ENCODE results near the gene PELI1. TPM values are rescaled to one million over a fixed set of nuclear protein-coding genes. Genes with fewer than 3 reads are reported as not detected.
A peak's percentile ranks its signal among the peaks of the same experiment; 100 is the strongest.

Gene PELI1
- total and polyA plus RNA-seq, 8 donors, result 6.9 to 165 (median 27.5) TPM

DNA sequence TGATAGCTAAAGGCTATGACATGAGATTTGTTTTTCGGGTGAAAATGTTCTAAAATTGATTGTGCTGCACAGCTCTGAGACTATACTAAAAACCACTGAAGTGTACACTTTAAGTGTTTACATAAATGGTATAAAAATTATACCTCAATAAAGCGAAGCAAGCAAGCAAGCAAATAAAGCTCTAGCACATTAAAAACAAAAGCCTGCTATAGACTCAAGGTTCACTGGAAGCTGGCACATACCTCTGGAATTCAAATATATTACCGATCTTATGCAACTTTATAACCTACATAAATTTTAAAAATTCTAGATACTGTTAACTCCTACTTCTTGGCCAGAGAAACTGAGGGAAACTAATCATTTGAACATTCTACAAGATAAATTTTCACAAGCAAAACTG lies 20.1 kb downstream of the PELI1 start:
- Histone ChIP-seq H3K27ac (no peak overlapping the region), H3K4me1 (peaks cover 6 to 64% (median 31%) of the 10 kb centered on the region in 4 donors), H3K36me3 (no peaks in the 10 kb centered on the region), H3K9me3 (no peaks in the 10 kb centered on the region), H3K4me3 (no peak overlapping the region), H3K27me3 (no peaks in the 10 kb centered on the region)
- intact Hi-C loops (cut with DNase I; ENCODE audit: low total_unique reads), result no loop called here
- no peak for DNase-seq
- TF ChIP-seq POLR2A (IDR thresholded peaks at IDR 0.05), result no peak
- TF ChIP-seq, protein P1, sequence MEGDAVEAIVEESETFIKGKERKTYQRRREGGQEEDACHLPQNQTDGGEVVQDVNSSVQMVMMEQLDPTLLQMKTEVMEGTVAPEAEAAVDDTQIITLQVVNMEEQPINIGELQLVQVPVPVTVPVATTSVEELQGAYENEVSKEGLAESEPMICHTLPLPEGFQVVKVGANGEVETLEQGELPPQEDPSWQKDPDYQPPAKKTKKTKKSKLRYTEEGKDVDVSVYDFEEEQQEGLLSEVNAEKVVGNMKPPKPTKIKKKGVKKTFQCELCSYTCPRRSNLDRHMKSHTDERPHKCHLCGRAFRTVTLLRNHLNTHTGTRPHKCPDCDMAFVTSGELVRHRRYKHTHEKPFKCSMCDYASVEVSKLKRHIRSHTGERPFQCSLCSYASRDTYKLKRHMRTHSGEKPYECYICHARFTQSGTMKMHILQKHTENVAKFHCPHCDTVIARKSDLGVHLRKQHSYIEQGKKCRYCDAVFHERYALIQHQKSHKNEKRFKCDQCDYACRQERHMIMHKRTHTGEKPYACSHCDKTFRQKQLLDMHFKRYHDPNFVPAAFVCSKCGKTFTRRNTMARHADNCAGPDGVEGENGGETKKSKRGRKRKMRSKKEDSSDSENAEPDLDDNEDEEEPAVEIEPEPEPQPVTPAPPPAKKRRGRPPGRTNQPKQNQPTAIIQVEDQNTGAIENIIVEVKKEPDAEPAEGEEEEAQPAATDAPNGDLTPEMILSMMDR (IDR thresholded peaks at IDR 0.05), result no peak
- TF ChIP-seq EP300 (IDR thresholded peaks at IDR 0.05), result no peak
- no peak for TF ChIP-seq POLR2AphosphoS5 (IDR thresholded peaks at IDR 0.05)
- 63 to 92% (median 83%) methylated on average over 3 of the region's 3 CpGs for WGBS, 5 donors

DNA sequence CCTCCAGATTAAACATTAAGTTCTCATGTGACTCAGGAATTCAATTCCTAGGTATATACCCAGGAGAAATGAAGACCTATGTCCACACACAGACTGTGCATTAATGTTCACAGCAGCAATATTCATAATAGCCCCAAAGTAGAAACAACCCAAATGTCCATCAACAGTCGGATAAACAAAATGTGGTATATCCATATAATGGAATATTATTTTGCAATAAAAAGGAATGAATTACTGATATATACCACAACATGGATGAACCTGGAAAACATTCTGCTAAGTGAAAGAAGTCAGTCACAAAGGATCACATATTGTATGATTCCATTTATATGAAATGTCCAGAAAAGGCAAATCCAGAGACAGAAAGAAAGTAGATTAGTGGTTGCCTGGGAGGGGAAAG lies 20.5 kb downstream of the PELI1 start:
- intact Hi-C loops (cut with DNase I; ENCODE audit: low total_unique reads), result no loop called here
- H3K4me3 ChIP-seq, result no peak overlapping the region
- H3K9me3 ChIP-seq, result no peaks in the 10 kb centered on the region
- H3K27me3 ChIP-seq, result no peaks in the 10 kb centered on the region
- TF ChIP-seq EP300 (IDR thresholded peaks at IDR 0.05) (no peak), POLR2A (IDR thresholded peaks at IDR 0.05) (no peak)
- TF ChIP-seq, protein P1 (IDR thresholded peaks at IDR 0.05), result no peak
- H3K27ac ChIP-seq, result peak overlapping the region in 1 of 5 donors; percentile 7
- H3K4me1 ChIP-seq, result peaks cover 2 to 64% (median 31%) of the 10 kb centered on the region in 4 donors
- H3K36me3 ChIP-seq, result no peaks in the 10 kb centered on the region
- 90 to 98% (median 98%) methylated on average over 1 of the region's 1 CpG for WGBS, 5 donors
- DNase-seq, result no peak

DNA sequence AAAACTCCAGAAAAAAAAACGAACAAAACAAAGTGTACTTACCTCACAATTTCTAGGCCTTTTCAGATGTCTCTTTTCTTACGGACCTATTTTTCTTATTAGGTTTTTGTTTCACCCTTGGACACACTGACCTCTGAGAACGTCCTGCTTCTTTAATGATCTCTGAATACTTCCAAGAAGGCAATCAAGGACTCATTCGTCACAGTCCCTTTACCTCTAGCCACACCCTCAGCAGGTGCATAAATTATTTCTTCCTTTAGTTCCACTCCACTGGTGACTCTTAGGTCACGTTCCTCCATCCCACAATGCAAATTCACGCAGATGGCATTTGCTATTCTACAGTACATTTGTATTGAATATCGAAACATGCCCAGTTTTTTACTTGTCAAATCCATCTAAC lies 21.9 kb downstream of the PELI1 start:
- Histone ChIP-seq H3K36me3 (no peaks in the 10 kb centered on the region), H3K27me3 (no peaks in the 10 kb centered on the region), H3K27ac (peak overlapping the region in 4 of 5 donors; percentile 2 to 45 (median 8)), H3K9me3 (no peaks in the 10 kb centered on the region), H3K4me1 (peaks cover 0 to 59% (median 26%) of the 10 kb centered on the region in 4 donors), H3K4me3 (no peak overlapping the region)
- TF ChIP-seq EP300 (IDR thresholded peaks at IDR 0.05) (no peak), POLR2AphosphoS5 (IDR thresholded peaks at IDR 0.05) (no peak)
- DNase-seq, result peak in 1 of 2 donors; percentile 69
- intact Hi-C loops (cut with DNase I; ENCODE audit: low total_unique reads), result no loop called here
- 42 to 58% (median 56%) methylated on average over 7 of the region's 7 CpGs for WGBS, 5 donors

DNA sequence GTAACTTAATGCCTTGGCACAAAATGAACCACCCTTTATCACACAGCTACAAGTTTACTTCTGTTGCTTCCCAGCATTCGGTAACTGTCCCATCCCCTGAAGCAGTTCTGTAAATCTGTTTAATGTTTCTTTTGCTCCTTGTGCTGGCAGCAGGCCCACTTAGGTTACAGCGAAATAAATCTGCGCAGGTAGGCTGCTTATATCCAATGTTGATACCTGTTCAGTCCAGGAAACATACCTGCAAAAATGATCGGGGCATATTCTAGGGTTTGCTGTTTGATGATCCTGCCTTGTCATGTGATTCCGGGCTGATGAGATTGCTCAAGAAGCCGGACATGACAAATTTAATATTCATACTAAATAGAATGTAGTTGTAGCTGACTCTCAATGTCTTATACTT lies 23.3 kb downstream of the PELI1 start:
- Histone ChIP-seq H3K27ac (peak overlapping the region in 2 of 5 donors; percentile 8 to 40), H3K4me3 (no peak overlapping the region)

DNA sequence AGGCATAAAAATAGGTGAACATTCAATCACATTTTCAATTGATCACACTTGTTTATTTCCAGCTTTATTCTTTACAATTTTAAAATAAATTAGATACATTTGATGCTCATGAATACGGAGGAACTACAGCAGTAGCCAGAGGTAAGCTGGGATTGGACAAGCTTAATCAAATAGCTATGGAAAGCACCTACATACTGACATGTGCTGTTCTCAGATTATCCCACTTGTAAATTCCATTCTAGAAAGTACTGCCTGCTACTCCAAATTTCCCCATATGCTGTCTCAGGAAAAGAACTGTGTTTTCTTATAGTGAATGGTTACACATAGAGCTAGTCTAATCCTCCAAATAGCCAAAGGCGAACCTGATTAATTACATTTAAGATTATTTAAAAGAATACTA lies 24.2 kb downstream of the PELI1 start:
- H3K27ac ChIP-seq, result peak overlapping the region in 1 of 5 donors; percentile 40
- intact Hi-C loops (cut with DNase I; ENCODE audit: low total_unique reads), result no loop called here
- TF ChIP-seq EP300 (IDR thresholded peaks at IDR 0.05) (no peak), POLR2AphosphoS5 (IDR thresholded peaks at IDR 0.05) (no peak), POLR2A (IDR thresholded peaks at IDR 0.05) (no peak)
- TF ChIP-seq, protein P1 (IDR thresholded peaks at IDR 0.05), result no peak
- H3K27me3 ChIP-seq, result no peaks in the 10 kb centered on the region
- DNase-seq, result no peak
- H3K36me3 ChIP-seq, result no peaks in the 10 kb centered on the region
- H3K9me3 ChIP-seq, result no peaks in the 10 kb centered on the region
- H3K4me1 ChIP-seq, result peaks cover 10 to 74% (median 44%) of the 10 kb centered on the region in 4 donors
- no peak overlapping the region for H3K4me3 ChIP-seq
- 78 to 85% (median 81%) methylated on average over 2 of the region's 2 CpGs for WGBS, 5 donors

More for the DNA sequence above, 23.3 kb downstream of the PELI1 start:
- Histone ChIP-seq H3K4me1 (peaks cover 10 to 66% (median 37%) of the 10 kb centered on the region in 4 donors), H3K36me3 (no peaks in the 10 kb centered on the region), H3K27me3 (no peaks in the 10 kb centered on the region), H3K9me3 (no peaks in the 10 kb centered on the region)
- DNase-seq, result no peak
- no peak for TF ChIP-seq POLR2AphosphoS5 (IDR thresholded peaks at IDR 0.05)
- TF ChIP-seq, protein P1 (IDR thresholded peaks at IDR 0.05), result no peak
- no peak for TF ChIP-seq POLR2A (IDR thresholded peaks at IDR 0.05)
- TF ChIP-seq EP300 (IDR thresholded peaks at IDR 0.05), result no peak
- 47 to 71% (median 61%) methylated on average over 6 of the region's 6 CpGs for WGBS, 5 donors
- intact Hi-C loops (cut with DNase I; ENCODE audit: low total_unique reads), result no loop called here

Measured in stomach (tissue), 9 donors.